OCI-LY7 (cell line): ENCODE results near the gene IGF2.

Experiments used
- EZH2phosphoT487 ChIP-seq: fragments of 200-600 bp; sonication (generic); IDR thresholded peaks from 2 replicates; pipeline ENCODE4 v1.6.1; 2018; ENCODE audit warnings: low read depth, borderline replicate concordance, mild to moderate bottlenecking, mixed run types, antibody characterized with exemption, low read length, moderate library complexity, mixed read lengths
- TF ChIP-seq, protein P1 (sequence below): fragments of 200-600 bp; sonication (generic); conservative IDR thresholded peaks from 2 replicates; pipeline ENCODE4 v1.5.1; 2014; ENCODE audit warnings: mild to moderate bottlenecking, antibody characterized with exemption, low read length, moderate library complexity, mixed read lengths

DNA sequence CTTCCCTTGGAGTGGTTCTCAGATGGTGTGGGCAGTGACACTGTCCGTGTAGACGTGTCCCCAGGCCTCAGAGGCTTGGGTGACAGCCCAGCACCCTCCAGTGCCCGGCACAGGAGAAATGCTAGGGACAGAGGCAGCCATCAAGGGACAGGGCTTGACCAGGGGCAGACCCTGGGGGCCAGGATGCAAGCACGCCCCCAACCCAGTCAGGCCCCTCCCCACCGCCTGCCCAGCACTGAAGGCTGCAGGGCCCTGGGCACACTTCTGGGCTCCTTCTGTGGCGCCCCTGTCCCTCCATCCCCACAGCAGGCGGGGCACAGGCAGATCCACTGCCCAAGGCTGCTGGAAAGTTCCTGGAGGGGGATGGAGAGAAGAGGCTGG, 11.1 kb downstream of the IGF2 start:
- TF ChIP-seq, protein P1, sequence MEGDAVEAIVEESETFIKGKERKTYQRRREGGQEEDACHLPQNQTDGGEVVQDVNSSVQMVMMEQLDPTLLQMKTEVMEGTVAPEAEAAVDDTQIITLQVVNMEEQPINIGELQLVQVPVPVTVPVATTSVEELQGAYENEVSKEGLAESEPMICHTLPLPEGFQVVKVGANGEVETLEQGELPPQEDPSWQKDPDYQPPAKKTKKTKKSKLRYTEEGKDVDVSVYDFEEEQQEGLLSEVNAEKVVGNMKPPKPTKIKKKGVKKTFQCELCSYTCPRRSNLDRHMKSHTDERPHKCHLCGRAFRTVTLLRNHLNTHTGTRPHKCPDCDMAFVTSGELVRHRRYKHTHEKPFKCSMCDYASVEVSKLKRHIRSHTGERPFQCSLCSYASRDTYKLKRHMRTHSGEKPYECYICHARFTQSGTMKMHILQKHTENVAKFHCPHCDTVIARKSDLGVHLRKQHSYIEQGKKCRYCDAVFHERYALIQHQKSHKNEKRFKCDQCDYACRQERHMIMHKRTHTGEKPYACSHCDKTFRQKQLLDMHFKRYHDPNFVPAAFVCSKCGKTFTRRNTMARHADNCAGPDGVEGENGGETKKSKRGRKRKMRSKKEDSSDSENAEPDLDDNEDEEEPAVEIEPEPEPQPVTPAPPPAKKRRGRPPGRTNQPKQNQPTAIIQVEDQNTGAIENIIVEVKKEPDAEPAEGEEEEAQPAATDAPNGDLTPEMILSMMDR, result no peak
- no peak for TF ChIP-seq EZH2phosphoT487
